HCT116 (cell line): ENCODE measurements around the gene MAOA. TPM values are rescaled to one million over a fixed set of nuclear protein-coding genes. Genes with fewer than 3 reads are reported as not detected.
"Not testable (repeated sequence)": the region's sequence is repeated elsewhere in the genome, so short reads cannot be mapped to it uniquely, and the experiment has no call there.

Experiments used
- ATAC-seq: fragments of 200-7000 bp; cut with Tn5 transposase; 2 replicates; pipeline ENCODE4 v1.9.1; 2020; ENCODE audit warnings: mild to moderate bottlenecking, moderate library complexity
- BruUV-seq: library from RNA; stranded (reverse); fragments of 400-500 nt; replicated peaks from 2 replicates; lab custom pipeline; 2021; lab: Mats Ljungman, UMichigan
- CTCF ChIA-PET: fragments of 300-600 bp; sonication (Branson Sonifier 250); formaldehyde crosslinking; loops from one replicate; lab custom pipeline; 2021; ENCODE audit warnings: antibody characterized with exemption; lab: Charles Lee
- POLR2A ChIA-PET: fragments of 300-600, 350-600 bp; sonication (Branson Sonifier 250); formaldehyde crosslinking; loops from one replicate; lab custom pipeline; 2021; ENCODE audit warnings: antibody characterized with exemption; lab: Charles Lee
- RAD21 ChIA-PET, 2 experiments: fragments of 300-600 bp; sonication (Branson Sonifier 250); formaldehyde crosslinking; loops; one replicate each; lab custom pipeline; 2023; ENCODE audit warnings: low total read pairs in 2 of 2; ENCODE audit not compliant: uncharacterized antibody in 2 of 2, unreplicated experiment in 2 of 2, low non-redundant PET in 1 of 2; lab: Charles Lee
- DNase-seq: peaks from one replicate; pipeline ENCODE4 v3.0.0-alpha.2; 2010; ENCODE audit warnings: low read depth, low spot score
- H2AFZ ChIP-seq: fragments of 200-600 bp; shearing (Covaris generic), sonication (generic); 2 replicates; pipeline ENCODE4 v1.6.1; 2017; ENCODE audit warnings: low read depth, mixed run types, mixed read lengths, antibody characterized with exemption, low read length; ENCODE audit not compliant: poor library complexity, severe bottlenecking
- H3K27ac ChIP-seq: 2 replicates; pipeline ENCODE4 v1.5.1; 2012; ENCODE audit warnings: low read depth, low read length
- H3K27me3 ChIP-seq: fragments of 200-600 bp; sonication (generic); 2 replicates; pipeline ENCODE4 v1.6.1; 2016; ENCODE audit warnings: mixed run types, low read length, mixed read lengths; ENCODE audit not compliant: insufficient read depth
- H3K36me3 ChIP-seq, 2 experiments: fragments of 200-500 bp in 1 of 2; fragments of 200-600 bp in 1 of 2; sonication (Bioruptor generic) in 1 of 2; sonication (generic) in 1 of 2; 2 replicates each; pipeline versions ENCODE4 v1.5.1 to v1.6.1; 2014 to 2016; ENCODE audit warnings: low read length in 2 of 2, inconsistent platforms in 1 of 2, mixed read lengths in 1 of 2, mixed run types in 1 of 2; ENCODE audit not compliant: insufficient read depth in 2 of 2, control insufficient read depth in 1 of 2
- H3K4me1 ChIP-seq, 2 experiments: fragments of 200-600 bp in 1 of 2; sonication (generic) in 1 of 2; 2 replicates each; pipeline versions ENCODE4 v1.5.1 to v1.6.1; 2012 to 2017; ENCODE audit warnings: low read length in 2 of 2, inconsistent platforms in 1 of 2, mild to moderate bottlenecking in 1 of 2, mixed read lengths in 1 of 2, mixed run types in 1 of 2, moderate library complexity in 1 of 2; ENCODE audit not compliant: insufficient read depth in 2 of 2, control insufficient read depth in 1 of 2
- H3K4me2 ChIP-seq: fragments of 200-600 bp; sonication (generic); 2 replicates; pipeline ENCODE4 v1.6.1; 2017; ENCODE audit warnings: mixed run types, low read length, mixed read lengths
- H3K4me3 ChIP-seq, 2 experiments: fragments of 200-600 bp in 1 of 2; sonication (generic) in 1 of 2; replicated peaks in 1 of 2; 2 replicates each; pipeline ENCODE4 v1.5.1; 2011 to 2016; ENCODE audit warnings: low read length in 2 of 2, control low read depth in 1 of 2, low read depth in 1 of 2, mild to moderate bottlenecking in 1 of 2, mixed read lengths in 1 of 2, mixed run types in 1 of 2
- H3K79me2 ChIP-seq: fragments of 200-600 bp; sonication (generic); 2 replicates; pipeline ENCODE4 v1.6.1; 2017; ENCODE audit warnings: mild to moderate bottlenecking, mixed run types, low read length, moderate library complexity, mixed read lengths; ENCODE audit not compliant: insufficient read depth
- H3K9ac ChIP-seq: fragments of 200-600 bp; sonication (generic); 2 replicates; pipeline ENCODE4 v1.6.1; 2016; ENCODE audit warnings: low read length, mixed read lengths
- H3K9me2 ChIP-seq: fragments of 200-600 bp; sonication (generic), shearing (Covaris generic); 2 replicates; pipeline ENCODE4 v1.6.1; 2017; ENCODE audit warnings: mixed run types, mild to moderate bottlenecking, moderate library complexity; ENCODE audit not compliant: insufficient read depth
- H3K9me3 ChIP-seq, 2 experiments: fragments of 200-500 bp in 1 of 2; fragments of 200-600 bp in 1 of 2; sonication (Bioruptor generic) in 1 of 2; sonication (generic) in 1 of 2; 2 replicates each; pipeline ENCODE4 v1.6.1; 2014 to 2017; ENCODE audit warnings: low read length in 2 of 2, mixed read lengths in 2 of 2, inconsistent platforms in 1 of 2, low read depth in 1 of 2, mild to moderate bottlenecking in 1 of 2, mixed run types in 1 of 2, moderate library complexity in 1 of 2; ENCODE audit not compliant: control insufficient read depth in 1 of 2, insufficient read depth in 1 of 2
- H4K20me1 ChIP-seq: fragments of 200-600 bp; sonication (generic), shearing (Covaris generic); 2 replicates; pipeline ENCODE4 v1.6.1; 2017; ENCODE audit warnings: mixed run types, mild to moderate bottlenecking, moderate library complexity; ENCODE audit not compliant: insufficient read depth
- ATF3 ChIP-seq: IDR thresholded peaks from 2 replicates; pipeline ENCODE4 v1.6.1; 2012
- CBX3 ChIP-seq: IDR thresholded peaks from 2 replicates; pipeline ENCODE4 v1.6.1; 2012; ENCODE audit warnings: low read depth
- CTCF ChIP-seq, 3 experiments: fragments of 200-600 bp in 1 of 3; sonication (generic) in 1 of 3; IDR thresholded peaks in 2 of 3; conservative IDR thresholded peaks in 1 of 3; 2 replicates each; pipeline ENCODE4 v1.5.1; 2012 to 2017; ENCODE audit warnings: low read depth in 2 of 3, low read length in 2 of 3, antibody characterized with exemption in 1 of 3, borderline replicate concordance in 1 of 3, control low read depth in 1 of 3, mild to moderate bottlenecking in 1 of 3, mixed read lengths in 1 of 3, mixed run types in 1 of 3, moderate library complexity in 1 of 3; ENCODE audit not compliant: insufficient read depth in 1 of 3
- EZH2 ChIP-seq: fragments of 200-600 bp; sonication (generic); IDR thresholded peaks from 2 replicates; pipeline ENCODE4 v1.6.1; 2017; ENCODE audit warnings: antibody characterized with exemption, mixed run types
- FOSL1 ChIP-seq: IDR thresholded peaks from 2 replicates; pipeline ENCODE4 v1.6.1; 2012; ENCODE audit warnings: low read depth
- JUND ChIP-seq: IDR thresholded peaks from 2 replicates; pipeline ENCODE4 v1.6.1; 2012
- MAX ChIP-seq: IDR thresholded peaks from 2 replicates; pipeline ENCODE4 v1.6.1; 2012
- RAD21 ChIP-seq: IDR thresholded peaks from 2 replicates; pipeline ENCODE4 v1.6.1; 2012; ENCODE audit warnings: low read depth, mild to moderate bottlenecking
- REST ChIP-seq: IDR thresholded peaks from 2 replicates; pipeline ENCODE4 v1.6.1; 2012; ENCODE audit warnings: low read depth
- SIN3A ChIP-seq: IDR thresholded peaks from 2 replicates; pipeline ENCODE4 v1.6.1; 2012; ENCODE audit warnings: low read depth
- SRF ChIP-seq: IDR thresholded peaks from 2 replicates; pipeline ENCODE4 v1.6.1; 2012; ENCODE audit warnings: low read depth
- TCF7L2 ChIP-seq: IDR thresholded peaks from 2 replicates; pipeline ENCODE4 v1.7.0; 2011; ENCODE audit warnings: borderline replicate concordance, inconsistent platforms; ENCODE audit not compliant: insufficient read depth, insufficient read length; ENCODE audit errors: extremely low read depth
- ZFX ChIP-seq: fragments of 450-650 bp; IDR thresholded peaks from 2 replicates; pipeline ENCODE4 v1.6.1; 2017
- intact Hi-C: fragments of 100-400 bp; cut with micrococcal nuclease; formaldehyde crosslinking; loops from 2 replicates; pipeline ENCODE4 v1.10.0; 2022
- total RNA-seq: library from RNA; stranded (reverse); gene quantifications from one replicate; pipeline ENCODE4 v1.2.1, GENCODE V29; 2021; ENCODE audit not compliant: unreplicated experiment

The MAOA gene
- total RNA-seq, 1 experiment from 2014 or later, result 13.6 TPM

- no peak overlapping the region for H2AFZ ChIP-seq
- DNase-seq, result no peak
- no peaks in the 10 kb centered on the region for H4K20me1 ChIP-seq
- no peak for ATAC-seq
- ChIA-PET RAD21 (no interaction called here), CTCF (no interaction called here), POLR2A (no interaction called here)
- H3K9me2 ChIP-seq, result no peaks in the 10 kb centered on the region
- no peaks in the 10 kb centered on the region for H3K79me2 ChIP-seq
- H3K4me1 ChIP-seq, result no peaks in the 10 kb centered on the region
- intact Hi-C loops, result no loop called here
- no TSS peak for BruUV-seq
- no peaks in the 10 kb centered on the region for H3K36me3 ChIP-seq
- TF ChIP-seq CTCF (IDR thresholded peaks at IDR 0.05 in 2 of 3, conservative IDR thresholded peaks at IDR 0.05 in 1 of 3; ENCODE audit: borderline replicate concordance in 1 of 3, insufficient read depth in 1 of 3, low read depth in 2 of 3, low read length in 2 of 3) (no peak), MAX (no peak), TCF7L2 (no peak), ZFX (no peak), SRF (no peak), JUND (no peak), EZH2 (no peak), ATF3 (no peak), REST (no peak), CBX3 (no peak), SIN3A (no peak), RAD21 (no peak), FOSL1 (no peak)
- no peaks in the 10 kb centered on the region for H3K27me3 ChIP-seq
- no peak overlapping the region for H3K4me3 ChIP-seq
- no peak overlapping the region for H3K4me2 ChIP-seq
- H3K27ac ChIP-seq, result no peak overlapping the region
- no peaks in the 10 kb centered on the region for H3K9me3 ChIP-seq
- no peak overlapping the region for H3K9ac ChIP-seq
Observed at GRCh38 chrX:43720961-43721360, 64.9 kb downstream of the MAOA start.

- H3K27ac ChIP-seq, H3K36me3 ChIP-seq, CTCF ChIA-PET, H3K4me1 ChIP-seq, POLR2A ChIA-PET, ATAC-seq, H3K79me2 ChIP-seq, H3K9ac ChIP-seq, BruUV-seq, H3K9me2 ChIP-seq, H3K27me3 ChIP-seq, H3K9me3 ChIP-seq, DNase-seq, intact Hi-C loops, H2AFZ ChIP-seq, H3K4me2 ChIP-seq, H4K20me1 ChIP-seq, RAD21 ChIA-PET, H3K4me3 ChIP-seq: not testable (repeated sequence)
Observed at GRCh38 chrX:43725227-43725626, 69.1 kb downstream of the MAOA start.
